Mucosa of descending colon (tissue), 3 donors: ENCODE measurements around the gene ASZ1. TPM values are rescaled to one million over a fixed set of nuclear protein-coding genes. Genes with fewer than 3 reads are reported as not detected.

ENCODE experiments used
- ATAC-seq: fragments of 200-7000 bp; cut with Tn5 transposase; one replicate; pipeline ENCODE4 v1.9.1; 2020; ENCODE audit warnings: mild to moderate bottlenecking, moderate library complexity
- DNase-seq, 3 donors: peaks; one replicate each; pipeline ENCODE4 v3.0.0-alpha.2; 2020
- H3K36me3 ChIP-seq: fragments of 200-600 bp; one replicate; pipeline ENCODE4 v1.8.0; 2021; ENCODE audit warnings: low read depth, mild to moderate bottlenecking
- H3K4me1 ChIP-seq: fragments of 200-600 bp; one replicate; pipeline ENCODE4 v1.8.0; 2021; ENCODE audit warnings: low read depth, mild to moderate bottlenecking
- H3K4me3 ChIP-seq: fragments of 200-600 bp; one replicate; pipeline ENCODE4 v1.8.0; 2021; ENCODE audit warnings: mild to moderate bottlenecking
- H3K9me3 ChIP-seq: fragments of 200-600 bp; one replicate; pipeline ENCODE4 v1.8.0; 2021; ENCODE audit warnings: mild to moderate bottlenecking
- intact Hi-C, 2 donors: fragments of 100-400 bp; cut with DNase I in 1 of 2; cut with micrococcal nuclease in 1 of 2; formaldehyde crosslinking; loops; one replicate each; pipeline versions ENCODE4 v1.11.0 to v1.11.1; 2022; cut with DNase I, micrococcal nuclease
- total RNA-seq, 3 donors: library from RNA; stranded (reverse); fragmentation: NEBNext Ultra II Directional in 2 of 3; extraction: Animal tissue kit (Norgen Biotek cat#: 25700) in 2 of 3; gene quantifications; one replicate each; pipeline versions ENCODE4 v1.2.1 to v1.2.4, GENCODE V29; 2021 to 2023
- TF ChIP-seq, protein P1 (sequence below): fragments of 200-600 bp; IDR thresholded peaks from one replicate; pipeline ENCODE4 v1.8.0; 2022; ENCODE audit warnings: antibody characterized with exemption, mild to moderate bottlenecking
- donor health status: DM: no; HTN: no; CAD: no; lungs with moderate emphysema.
- donor health status: DM: no; HTN: no; CAD: no.
- donor health status: DM: no; HTN: yes; CAD: no.

Gene ASZ1
- total RNA-seq, 3 donors from 2014 or later = not detected

DNA sequence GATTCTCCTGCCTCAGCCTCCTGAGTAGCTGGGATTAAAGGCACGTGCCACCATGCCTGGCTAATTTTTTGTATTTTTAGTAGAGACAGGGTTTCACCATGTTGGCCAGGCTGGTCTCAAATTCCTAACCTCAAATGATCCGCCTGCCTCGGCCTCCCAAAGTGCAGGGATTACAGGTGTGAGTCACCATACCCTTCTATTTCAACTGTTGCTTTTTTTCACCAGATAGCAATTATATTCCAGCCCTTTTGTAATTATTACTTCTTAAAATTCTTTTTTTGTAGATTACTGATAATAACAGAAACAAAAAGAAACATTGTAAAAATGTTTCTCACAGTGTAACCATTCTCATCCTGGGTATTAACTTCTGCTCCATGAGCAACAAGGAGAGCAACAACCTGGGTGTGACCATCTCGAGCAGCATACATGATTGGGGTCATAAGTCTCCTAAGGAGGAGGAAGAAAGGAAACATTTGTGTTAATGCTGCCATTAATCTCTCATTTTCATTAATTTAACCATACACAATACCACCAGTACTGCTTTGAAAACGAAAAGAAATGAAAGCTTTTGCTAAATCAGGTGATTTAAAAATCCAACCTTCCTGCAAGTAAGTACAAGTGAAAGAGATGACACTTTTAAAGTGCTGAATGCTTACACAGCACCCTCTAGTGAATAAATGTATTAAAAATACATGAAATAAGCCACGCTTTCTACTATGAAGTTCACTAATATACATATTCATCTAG is 41.8 kb downstream of the ASZ1 start:
- Histone ChIP-seq H3K36me3 (no peaks in the 10 kb centered on the region), H3K9me3 (peaks cover 7% of the 10 kb centered on the region), H3K4me3 (no peak overlapping the region), H3K4me1 (no peaks in the 10 kb centered on the region)
- ATAC-seq (peak; percentile 56), DNase-seq (no peak)
- TF ChIP-seq, protein P1, sequence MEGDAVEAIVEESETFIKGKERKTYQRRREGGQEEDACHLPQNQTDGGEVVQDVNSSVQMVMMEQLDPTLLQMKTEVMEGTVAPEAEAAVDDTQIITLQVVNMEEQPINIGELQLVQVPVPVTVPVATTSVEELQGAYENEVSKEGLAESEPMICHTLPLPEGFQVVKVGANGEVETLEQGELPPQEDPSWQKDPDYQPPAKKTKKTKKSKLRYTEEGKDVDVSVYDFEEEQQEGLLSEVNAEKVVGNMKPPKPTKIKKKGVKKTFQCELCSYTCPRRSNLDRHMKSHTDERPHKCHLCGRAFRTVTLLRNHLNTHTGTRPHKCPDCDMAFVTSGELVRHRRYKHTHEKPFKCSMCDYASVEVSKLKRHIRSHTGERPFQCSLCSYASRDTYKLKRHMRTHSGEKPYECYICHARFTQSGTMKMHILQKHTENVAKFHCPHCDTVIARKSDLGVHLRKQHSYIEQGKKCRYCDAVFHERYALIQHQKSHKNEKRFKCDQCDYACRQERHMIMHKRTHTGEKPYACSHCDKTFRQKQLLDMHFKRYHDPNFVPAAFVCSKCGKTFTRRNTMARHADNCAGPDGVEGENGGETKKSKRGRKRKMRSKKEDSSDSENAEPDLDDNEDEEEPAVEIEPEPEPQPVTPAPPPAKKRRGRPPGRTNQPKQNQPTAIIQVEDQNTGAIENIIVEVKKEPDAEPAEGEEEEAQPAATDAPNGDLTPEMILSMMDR = no peak
- intact Hi-C loops = loop anchor here in 1 of 2 donors (10.0 kb wide), 1 partner anchor 171 kb away; no protein-coding TSS in a partner anchor

DNA sequence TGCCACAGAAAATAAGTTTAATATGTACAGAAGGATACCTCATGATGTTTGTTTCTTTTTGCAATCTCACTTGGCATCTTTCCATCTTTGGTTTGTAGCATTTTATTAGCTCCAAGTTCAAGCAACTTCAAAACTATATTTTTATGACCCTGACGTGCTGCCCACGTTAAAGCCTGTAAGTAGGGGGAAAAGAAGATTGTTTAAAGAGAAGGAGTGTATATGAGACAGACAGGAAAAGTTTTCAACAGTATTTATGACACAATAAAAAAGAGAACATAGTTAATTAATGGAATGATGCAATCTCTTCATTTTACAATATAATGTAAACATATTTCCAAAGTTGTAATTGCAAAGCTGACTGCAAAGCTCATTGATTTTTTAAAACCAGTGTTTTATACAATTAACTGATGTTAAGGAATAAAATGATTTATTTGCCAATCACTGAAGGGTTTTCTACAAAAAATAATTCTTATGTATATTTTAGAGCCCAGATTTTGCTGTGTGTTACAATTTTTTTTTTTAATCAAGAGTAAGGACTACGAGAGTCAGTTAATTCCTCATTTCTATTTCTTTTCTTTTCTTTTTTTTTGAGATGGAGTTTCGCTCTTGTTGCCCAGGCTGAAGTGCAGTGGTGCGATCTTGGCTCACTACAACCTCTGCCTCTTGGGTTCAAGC is 42.5 kb downstream of the ASZ1 start:
- no peak for ATAC-seq
- H3K36me3 ChIP-seq = no peaks in the 10 kb centered on the region

DNA sequence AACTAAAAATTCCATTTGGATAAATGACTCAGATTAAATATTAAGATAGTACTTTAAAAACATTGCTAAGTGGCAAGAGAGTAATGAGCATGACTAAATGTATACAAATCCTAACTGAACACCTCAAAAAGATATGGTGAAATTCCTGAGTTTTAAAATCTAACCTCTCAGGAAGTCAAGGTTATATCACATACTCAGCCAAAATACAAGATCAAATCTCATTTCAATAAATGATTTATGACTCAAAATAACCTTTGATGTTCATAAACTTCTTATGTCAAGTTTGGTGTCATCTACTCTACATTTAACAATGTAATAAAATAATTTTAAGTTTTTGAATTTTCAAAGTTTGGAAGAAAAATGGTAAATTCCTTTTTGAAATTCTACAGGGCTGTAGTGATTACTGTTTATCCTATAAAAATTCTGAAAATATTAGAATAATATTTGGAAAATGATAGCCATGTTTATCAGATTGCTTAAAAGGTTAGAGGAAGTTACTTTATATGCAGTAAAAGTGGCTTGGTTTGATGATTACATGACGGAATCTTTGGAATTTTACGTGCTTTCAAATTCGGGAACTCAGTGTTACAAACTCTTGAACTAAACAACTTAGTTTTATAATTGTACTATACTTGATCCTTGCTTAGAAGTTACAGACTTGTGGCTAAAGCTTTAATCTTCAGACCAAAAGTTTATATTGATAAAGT is 43.7 kb downstream of the ASZ1 start:
- Histone ChIP-seq H3K4me3 (no peak overlapping the region), H3K36me3 (no peaks in the 10 kb centered on the region), H3K9me3 (peaks cover 7% of the 10 kb centered on the region), H3K4me1 (no peaks in the 10 kb centered on the region)
- ATAC-seq (no peak), DNase-seq (no peak)
- intact Hi-C loops = loop anchor here in 1 of 2 donors (10.0 kb wide), 1 partner anchor 169 kb away; no protein-coding TSS in a partner anchor
- TF ChIP-seq, protein P1 = no peak

More for the DNA sequence above, 42.5 kb downstream of the ASZ1 start:
- TF ChIP-seq, protein P1 = no peak
- Histone ChIP-seq H3K4me1 (no peaks in the 10 kb centered on the region), H3K4me3 (no peak overlapping the region), H3K9me3 (peaks cover 7% of the 10 kb centered on the region)
- DNase-seq = no peak
- intact Hi-C loops = loop anchor here in 1 of 2 donors (10.0 kb wide), 1 partner anchor 170 kb away; no protein-coding TSS in a partner anchor

DNA sequence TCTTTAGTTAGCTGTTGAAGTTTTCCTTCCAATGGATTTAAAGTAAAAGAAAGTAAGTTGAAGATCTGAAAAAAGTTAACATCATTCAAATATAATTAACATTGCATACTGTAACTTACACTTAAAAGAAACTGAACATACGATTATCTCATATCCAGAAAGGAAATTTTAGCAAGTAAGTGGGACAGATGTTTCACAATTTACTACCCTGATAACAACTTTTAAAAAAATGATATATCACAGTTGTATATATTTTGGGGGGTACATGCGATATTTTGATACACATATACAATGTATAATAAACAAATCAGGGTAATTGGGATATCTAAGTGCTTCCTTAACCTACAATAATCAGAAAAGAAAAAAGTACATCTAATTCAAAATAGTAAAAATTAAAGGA is 44.2 kb downstream of the ASZ1 start:
- no peak for ATAC-seq
- H3K4me3 ChIP-seq = no peak overlapping the region
- H3K9me3 ChIP-seq = peaks cover 1% of the 10 kb centered on the region
- H3K4me1 ChIP-seq = no peaks in the 10 kb centered on the region
- no peaks in the 10 kb centered on the region for H3K36me3 ChIP-seq
- intact Hi-C loops = loop anchor here in 1 of 2 donors (10.0 kb wide), 1 partner anchor 168 kb away; no protein-coding TSS in a partner anchor
- TF ChIP-seq, protein P1 = no peak
- DNase-seq = no peak

DNA sequence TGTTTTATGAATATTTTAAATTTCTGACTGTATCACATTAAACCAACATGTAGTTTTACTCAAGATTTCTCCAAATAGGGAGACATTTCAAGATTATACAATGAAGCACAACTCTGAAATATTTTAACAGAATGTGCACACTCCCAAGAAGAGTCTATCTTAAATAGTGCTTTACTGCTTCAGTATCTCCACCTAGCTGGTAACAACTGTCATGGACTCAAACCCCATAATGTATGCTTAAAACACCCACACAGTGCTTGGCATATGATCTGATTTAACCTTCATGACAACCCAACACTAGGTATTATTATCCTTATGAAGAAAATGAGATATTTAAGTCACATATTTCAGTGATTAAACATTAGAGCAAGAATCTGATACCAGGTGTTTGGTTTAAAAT is 45.9 kb downstream of the ASZ1 start:
- no peak for ATAC-seq
- no peak overlapping the region for H3K4me3 ChIP-seq
- no peaks in the 10 kb centered on the region for H3K4me1 ChIP-seq
- no peak for DNase-seq
- no peaks in the 10 kb centered on the region for H3K36me3 ChIP-seq
- TF ChIP-seq, protein P1 = no peak
- intact Hi-C loops = loop anchor here in 1 of 2 donors (10.0 kb wide), 1 partner anchor 167 kb away; no protein-coding TSS in a partner anchor
- H3K9me3 ChIP-seq = no peaks in the 10 kb centered on the region
